Suppressor macrophage treated with lipopolysaccharide for 1 hour (primary cell): Measurements from ENCODE around the gene MYL4.
A peak's percentile ranks its signal among the peaks of the same experiment; 100 is the strongest.
"Not testable (repeated sequence)": the region's sequence is repeated elsewhere in the genome, so short reads cannot be mapped to it uniquely, and the experiment has no call there.

Source experiments
- DNase-seq, 3 donors: peaks; one replicate each; pipeline ENCODE4 v3.0.0-alpha.2; 2020 to 2022

The MYL4 gene

DNA sequence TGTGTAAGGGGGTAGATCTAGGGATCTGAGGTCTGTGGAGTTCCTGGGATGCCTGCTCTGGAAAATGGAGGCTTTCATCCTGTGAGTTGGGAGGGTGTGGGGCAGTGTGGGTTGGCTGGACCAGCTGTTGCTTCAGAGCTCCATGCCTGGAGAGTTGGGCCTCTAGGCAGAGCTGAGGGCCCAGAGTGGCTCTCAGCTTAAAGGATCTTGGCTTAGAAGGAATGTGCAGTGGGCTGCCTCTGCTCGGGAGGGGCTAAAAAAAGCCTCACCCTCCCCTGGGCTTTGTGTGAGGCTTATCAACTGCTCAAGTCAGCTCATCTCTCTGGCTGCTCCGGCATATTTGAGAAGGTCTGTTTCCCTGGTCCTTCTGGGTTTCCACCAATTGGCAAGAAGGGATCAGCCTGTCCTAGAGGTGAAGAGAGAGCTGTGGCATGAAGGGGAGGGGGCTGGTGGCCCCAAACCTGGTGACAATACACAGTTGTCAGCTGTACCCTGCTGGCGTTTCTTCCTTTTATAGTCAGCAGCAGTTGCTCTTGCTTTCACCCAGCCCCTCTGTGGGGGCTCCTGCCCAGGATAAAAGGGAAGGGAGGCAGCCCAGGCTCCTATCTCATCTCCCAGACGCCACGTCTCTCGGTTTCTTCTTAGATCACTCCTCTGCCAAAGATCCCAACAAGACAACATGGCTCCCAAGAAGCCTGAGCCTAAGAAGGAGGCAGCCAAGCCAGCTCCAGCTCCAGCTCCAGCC lies at the start of gene MYL4:
Gene MYL4, plus strand, starts transcription at position 605 of the 745 bp plus-strand sequence. Its CDS starts 75 bp downstream, at position 680.
- no peak for DNase-seq

DNA sequence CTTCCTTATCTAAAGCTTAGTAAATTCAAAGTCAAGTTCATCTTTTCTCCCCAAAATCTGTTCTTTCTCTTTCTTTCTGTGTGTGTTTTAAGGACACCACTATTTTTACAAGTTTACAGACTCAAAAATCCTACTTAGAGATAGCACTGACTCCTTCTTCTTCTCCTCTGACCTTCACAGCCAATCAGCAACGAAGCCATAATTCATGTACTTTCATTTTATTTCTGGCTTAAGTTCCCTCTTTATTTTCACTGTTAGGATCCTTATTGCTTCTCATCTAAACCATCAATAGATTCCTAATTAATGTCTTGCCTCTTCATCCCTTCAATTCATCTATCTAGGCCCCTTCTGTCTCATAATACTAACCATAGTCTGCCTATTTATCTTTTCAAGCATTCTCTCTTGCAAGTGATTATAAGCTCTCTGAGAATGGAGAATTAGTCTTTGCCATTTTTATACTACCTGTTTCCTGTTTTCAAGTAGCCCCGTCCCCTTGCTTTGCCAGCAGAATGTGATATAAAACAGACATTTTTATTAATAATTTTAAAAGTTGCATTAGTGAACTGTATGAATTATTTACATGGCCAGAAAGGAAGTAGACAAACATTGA lies 47.0 kb upstream of the MYL4 start:
- peak; percentile 6 to 19 (median 15) for DNase-seq

DNA sequence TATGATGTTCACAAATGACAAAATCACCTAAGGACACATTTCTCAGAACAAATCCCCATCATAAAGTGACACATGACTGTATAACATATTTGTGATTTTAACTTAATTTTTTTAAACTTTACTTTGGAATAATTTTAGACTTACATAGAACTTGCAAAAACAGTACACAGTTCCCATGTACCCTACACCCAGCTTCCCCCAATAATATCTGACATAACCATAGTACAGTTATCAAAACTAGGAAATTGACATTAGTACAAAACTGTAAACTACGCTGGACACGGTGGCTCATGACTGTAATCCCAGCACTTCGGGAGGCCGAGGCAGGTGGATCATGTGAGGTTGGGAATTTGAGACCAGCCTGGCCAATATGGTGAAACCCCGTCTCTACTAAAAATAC lies 44.9 kb upstream of the MYL4 start:
- no peak for DNase-seq

DNA sequence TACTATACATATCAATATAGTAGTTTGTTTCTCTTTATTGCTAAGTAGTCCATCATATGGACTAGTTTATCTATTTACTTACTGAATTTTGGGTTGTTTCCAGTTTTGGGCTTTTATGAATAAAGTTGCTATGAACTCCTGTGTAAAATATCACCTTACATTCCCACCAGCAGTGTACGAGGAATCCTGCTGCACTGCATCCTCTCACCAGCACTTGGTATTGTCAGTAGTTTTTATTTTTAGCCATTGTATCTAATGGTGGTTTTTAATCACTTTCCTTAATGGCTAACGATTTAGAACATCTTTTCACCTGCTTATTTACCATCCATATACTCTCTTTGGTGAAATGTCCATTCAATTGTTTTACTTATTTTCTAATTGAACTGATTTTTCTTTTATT lies 44.0 kb upstream of the MYL4 start:
- no peak for DNase-seq

DNA sequence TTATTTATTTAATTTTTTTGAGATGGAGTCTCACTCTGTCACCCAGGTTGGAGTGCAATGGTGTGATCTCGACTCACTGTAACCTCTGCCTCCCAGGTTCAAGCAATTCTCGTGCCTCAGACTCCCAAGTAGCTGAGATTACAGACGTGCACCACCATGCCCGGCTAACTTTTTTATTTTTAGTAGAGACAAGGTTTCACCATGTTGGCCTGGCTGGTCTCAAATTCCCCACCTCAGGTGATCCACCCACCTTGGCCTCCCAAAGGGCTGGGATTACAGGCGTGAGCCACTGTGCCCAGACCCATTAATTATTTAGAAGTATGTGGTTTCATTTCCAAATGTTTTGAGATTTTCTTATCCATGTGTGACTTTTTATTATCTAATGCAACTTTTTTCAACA lies 42.3 kb upstream of the MYL4 start:
- DNase-seq: not testable (repeated sequence)

DNA sequence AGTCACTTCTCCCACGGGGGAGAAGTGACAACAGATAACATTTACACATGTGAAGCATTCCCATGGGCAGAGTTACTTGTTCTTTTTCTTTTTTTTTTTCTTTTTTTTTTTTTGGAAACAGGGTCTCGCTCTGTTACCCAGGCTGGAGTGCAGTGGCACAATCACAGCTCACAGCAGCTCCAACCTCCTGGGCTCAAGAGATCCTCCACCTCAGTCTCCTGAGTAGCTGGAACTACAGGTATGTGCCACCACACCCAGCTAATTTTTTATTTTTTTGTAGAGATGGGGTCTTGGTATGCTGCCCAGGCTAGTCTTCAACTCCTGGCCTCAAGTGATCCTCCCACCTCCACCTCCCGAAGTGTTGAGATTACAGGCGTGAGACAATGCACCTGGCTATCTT lies 40.3 kb upstream of the MYL4 start:
- not testable (repeated sequence) for DNase-seq

DNA sequence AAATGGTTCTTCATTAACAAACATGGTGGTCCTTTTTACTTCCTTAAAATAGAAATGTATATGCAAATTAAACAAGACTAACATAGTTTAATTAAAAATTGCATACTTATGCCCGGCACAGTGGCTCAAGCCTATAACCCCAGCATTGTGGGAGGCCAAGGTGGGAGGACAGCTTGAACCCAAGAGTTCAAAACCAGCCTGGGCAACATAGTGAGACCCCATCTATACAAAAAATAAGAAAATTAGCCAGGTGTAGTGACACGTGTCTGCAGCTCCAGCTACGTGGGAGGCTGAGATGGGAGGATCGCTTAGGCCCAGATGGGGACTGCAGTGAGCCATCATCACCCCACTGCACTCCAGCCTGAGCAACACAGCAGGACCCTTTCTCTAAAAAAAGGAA lies 38.4 kb upstream of the MYL4 start:
- DNase-seq: no peak

DNA sequence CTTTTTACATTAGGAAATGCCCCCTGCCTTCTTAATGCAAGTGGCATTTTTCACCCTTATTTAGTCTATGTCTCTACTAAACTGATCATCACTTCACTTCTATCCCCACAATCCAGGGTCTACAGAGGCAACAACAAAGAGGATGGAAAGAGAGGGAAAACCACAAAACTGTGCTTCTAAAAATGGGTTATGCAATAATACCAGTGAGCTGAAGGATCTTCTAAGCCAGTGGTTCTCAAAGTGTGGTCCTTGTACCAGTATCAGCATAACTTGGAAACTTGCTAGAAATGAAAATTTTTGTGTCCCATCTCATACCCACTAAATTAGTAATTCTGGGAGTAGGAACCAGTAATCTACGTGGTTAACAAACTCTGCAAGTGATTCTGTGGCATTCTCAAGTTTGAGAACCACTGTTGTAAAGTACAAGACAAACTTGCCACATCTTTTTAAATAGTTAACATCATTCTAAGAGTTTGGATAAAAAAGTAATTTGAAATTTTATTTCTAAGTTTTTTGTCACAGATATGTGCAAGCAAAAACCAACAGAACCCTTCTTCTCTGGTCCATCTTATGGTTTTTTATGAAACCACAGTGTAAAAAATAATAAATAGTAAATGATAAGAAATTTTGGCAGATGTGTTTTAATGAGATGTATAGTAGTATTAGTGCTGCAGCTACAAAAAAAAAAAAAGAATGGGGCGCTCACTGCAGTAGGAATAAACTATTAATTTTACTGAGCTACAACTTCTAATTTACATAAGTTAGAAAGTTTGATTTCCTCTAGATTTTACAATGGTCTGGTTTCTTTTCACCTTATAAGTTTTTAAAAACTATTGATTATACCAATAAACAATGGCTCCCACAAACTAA lies 36.2 kb upstream of the MYL4 start:
- DNase-seq: no peak

DNA sequence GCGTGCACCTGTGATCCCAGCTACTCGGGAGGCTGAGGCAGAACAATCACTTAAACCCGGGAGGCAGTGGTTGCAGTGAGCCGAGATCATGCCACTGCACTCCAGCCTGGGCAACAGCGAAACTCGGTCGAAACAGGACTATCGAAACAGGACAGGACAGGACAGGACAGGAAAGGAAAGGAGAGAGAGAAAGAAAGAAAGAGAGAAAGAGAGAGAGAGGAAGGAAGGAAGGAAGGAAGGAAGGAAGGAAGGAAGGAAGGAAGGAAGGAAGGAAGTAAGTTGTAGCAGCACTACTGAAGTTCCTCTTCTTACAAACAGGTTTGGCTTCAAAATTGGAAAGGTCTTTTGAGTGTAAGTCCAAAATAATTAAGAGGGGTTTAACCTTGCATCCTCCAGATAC lies 34.3 kb upstream of the MYL4 start:
- not testable (repeated sequence) for DNase-seq

DNA sequence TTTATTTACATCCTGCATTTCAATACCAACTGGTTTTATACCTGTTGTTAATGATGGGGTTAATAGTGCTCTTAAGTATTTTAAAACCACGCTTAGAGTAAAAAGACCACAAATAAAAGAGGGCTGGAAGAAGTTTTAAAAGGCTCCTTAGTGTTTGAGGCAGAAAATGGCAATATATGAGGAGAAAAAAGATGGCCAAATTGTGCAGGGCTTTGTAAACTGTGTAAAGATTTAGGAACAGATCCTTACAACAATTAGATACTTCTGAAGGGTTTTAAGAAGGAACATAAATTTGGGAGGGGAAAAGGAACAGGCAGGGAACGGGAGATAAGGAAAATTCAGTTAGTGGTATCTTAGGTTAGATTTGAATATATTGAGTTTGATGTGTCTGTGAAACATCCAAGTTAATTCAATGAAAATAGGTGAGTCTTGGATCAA lies 32.7 kb upstream of the MYL4 start:
- DNase-seq: no peak

DNA sequence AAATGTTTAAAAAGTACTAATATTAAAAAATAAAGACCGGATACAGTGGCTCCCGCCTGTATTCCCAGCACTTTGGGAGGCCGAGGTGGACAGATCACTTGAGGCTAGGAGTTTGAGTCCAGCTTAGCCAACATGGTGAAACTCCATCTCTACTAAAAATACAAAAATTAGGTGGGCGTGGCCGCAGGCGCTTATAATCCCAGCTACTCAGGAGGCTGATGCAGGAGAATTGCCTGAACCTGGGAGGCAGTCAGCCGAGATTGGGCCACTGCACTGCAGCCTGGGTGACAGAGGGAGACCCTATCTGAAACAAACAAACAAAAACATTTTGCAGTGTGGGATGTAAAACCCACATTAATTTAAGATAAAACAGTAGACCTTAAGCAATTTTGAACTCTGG lies 31.9 kb upstream of the MYL4 start:
- no peak for DNase-seq

DNA sequence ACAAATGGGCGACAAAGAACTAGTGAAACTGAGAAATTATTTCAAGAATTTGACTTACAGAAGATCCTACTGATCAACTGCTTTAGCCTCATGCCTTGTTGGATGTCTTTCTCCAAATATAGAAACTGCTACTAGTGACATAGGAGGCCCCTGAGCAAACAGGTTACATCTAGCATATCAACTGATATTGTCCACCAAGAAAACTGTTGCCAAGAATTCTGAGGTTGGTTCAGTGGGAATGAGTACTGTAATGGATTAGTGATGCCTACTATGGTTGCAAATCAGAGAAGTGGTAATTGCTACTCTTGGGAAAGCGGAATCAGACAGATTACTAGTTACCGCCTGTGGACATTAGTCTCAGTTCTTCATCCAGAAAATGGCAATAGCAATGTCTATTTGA lies 30.0 kb upstream of the MYL4 start:
- no peak for DNase-seq

DNA sequence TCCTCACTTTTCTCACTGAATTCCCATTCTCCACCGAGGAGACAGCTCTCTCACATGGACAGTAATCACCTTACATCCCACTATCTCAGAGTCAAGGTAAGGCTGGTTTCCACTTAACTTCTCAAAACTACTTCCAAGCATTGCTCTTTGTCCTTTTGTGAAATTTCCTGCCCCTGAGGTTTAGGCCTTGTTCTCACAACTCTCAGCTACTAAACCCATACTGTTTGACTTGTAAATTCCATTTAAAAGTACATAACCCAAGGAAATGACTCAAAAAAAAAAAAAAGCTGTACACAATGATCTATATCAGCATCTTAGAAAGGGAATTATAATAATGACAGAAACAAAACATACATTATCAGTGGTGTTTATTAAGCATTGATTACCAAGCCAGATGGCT lies 28.8 kb upstream of the MYL4 start:
- no peak for DNase-seq

DNA sequence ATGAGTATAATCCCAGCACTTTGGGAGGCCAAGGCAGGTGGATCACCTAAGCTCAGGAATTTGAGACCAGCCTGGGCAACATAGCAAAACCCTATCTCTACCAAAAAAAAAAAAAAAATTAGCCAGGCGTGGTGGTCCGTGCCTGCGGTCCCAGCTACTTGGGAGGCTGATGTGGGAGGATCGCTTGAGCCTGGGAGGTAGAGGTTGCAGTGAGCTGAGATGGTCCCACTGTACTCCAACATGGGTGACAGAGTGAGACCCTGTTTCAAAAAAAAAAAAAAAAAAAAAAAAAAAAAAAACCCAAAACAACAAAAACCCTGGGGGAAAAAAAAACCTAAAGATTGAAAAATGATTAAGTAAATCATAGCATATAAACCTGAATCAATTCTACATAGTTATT lies 28.2 kb upstream of the MYL4 start:
- DNase-seq: not testable (repeated sequence)

DNA sequence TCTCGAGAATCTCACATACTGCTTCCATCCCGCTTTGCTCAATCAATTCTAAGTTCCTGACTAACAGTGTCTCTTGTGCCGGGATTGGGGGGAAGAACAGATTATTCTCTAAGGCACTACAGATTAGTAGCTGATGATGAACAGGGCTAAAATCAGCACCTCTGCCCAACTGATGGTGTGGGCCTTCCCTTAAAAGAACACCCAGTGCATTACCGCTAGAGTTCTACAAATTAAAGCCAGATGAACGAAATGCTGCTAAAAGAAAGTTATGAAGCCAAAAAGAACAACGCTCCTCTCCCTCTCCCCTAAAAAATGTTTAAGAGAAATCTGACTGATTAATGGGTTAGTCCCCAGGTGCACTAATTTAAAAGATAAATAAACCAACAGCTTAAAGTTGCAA lies 24.5 kb upstream of the MYL4 start:
- DNase-seq: no peak

DNA sequence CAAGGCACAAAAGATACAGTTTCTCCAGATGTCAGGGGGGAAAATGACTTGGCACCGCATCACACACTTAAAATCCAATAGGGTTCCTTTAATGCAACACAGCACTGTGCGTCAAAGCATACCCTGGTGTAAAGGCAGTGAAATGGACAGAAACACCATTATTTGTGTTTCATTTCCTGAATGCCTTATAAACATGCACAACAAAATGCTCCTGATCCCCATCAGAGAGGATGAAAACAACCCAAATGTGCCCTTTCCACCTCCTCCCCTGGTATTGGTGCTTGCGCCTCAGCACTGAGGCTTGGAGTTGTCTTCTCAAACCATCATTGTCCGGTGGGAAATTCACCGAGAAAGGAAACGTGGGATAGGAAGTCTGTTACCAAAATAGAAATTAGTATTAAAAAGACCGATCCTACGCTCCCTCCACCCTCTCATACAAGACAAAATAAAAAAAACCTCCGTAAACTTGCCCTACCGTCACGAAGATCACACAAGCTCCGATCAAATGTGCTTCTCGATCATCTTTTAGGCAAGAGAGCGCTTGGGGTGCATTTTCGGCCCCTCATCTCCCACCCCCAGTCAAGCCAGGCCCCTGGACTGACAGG lies 20.8 kb upstream of the MYL4 start:
- DNase-seq: peak; percentile 48 to 76 (median 59)

DNA sequence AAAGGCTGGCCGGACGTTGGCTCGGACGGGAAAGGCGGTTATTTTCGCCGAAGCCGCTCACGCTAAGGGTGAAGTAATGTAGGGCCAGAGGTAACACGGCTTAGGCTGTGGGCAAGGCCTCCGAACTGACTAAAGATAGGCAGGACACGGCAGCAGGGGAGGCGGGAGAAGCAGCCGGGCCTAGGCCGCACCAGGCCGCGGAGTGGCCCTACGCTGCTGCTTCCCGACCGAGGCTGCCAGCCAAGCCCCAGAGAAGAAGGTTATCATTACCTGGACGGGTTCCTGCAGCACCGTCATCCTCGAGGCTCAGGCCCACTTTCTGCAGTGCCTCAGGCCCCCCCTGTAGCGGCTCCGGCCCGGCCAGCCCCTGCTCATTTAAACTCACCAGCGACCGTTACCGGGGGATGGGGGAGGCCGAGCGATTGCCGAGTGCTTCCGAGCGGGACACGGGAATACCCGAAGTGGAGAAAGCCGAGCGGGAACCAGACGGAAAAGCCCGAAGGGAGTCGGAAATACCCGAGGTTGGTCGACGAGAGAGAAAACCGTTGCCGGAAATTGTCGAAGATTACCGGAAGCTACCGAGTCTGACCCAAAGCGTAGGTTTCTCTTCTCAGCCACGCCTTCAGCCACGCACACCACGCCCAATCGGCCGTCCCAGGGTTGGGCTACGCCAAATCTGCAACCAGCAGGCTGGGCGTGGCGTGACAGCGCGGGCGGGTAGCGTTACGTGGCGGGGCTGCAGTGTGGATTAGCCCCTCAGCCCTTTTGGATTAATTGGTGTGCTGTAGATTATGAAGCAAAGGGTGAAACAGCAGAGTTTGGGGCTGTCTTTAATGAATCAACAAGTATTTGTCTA lies 20.0 kb upstream of the MYL4 start, which contains the start of gene CDC27:
Gene CDC27, minus strand, starts transcription at position 420 of the 856 bp plus-strand sequence. Its CDS starts 123 bp downstream, at position 297.
- DNase-seq: peak; percentile 99 to 100 (median 100)

DNA sequence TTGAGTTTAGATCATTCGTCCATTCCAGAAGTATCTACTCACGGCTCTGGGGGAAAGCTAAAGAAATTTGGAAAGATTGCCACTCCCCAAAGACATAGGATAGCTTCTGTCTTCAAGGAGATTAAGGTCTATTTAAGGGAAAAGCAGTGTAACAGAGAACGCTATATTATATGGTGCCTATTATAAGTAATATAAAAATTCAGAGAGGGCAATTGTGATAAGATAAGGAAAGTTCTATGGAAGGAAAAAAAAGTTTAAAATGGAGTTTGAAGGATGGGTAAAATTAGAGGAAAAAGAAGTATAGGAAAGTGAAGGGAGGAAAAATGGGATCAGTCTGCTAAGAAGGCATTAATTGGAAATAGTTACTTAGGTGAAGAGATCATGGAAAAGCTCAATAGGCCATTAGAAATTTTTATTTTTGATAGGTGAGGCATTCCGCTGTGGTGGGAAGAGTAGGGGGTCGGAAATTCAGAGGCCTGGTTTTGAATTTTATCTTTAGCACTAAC lies 19.4 kb upstream of the MYL4 start:
- no peak for DNase-seq

DNA sequence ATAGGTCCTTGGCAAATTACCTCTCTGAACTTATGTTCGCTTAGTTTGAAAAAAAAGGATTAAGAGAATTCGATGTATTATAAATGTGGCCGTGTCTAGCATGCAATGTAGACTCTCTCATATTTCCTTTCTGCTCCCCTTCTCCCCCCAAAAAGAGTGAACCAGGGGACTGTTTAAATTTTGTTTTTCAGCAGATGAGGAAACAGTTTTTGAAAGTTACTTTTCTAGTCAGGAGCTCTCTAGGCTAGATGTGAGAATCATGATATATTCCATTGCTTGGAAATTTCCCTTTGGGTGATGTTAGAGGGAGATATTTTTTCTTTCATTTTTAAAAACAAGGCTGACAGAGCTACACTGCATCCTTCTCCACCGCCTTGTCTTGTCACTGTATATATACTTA lies 18.9 kb upstream of the MYL4 start:
- no peak for DNase-seq

DNA sequence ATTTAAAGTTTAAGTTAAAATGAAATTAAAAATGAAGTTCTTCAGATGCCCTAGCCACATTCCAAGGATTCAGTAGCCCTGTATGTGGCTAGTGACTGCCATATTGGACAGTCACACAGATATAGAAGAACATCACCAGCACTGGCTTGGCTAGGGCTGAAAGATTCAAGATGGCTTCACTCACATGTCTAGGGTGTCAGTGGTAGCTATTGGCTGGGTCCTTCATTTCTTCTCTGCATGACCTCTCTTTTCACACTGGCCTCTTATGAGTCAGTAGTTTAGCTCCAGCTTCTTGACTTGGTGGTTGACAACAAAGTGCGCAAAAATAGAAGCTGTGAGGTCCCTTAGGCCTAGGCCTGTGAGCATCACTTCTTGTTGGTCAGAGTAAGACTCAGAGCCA lies 18.4 kb upstream of the MYL4 start:
- no peak for DNase-seq

DNA sequence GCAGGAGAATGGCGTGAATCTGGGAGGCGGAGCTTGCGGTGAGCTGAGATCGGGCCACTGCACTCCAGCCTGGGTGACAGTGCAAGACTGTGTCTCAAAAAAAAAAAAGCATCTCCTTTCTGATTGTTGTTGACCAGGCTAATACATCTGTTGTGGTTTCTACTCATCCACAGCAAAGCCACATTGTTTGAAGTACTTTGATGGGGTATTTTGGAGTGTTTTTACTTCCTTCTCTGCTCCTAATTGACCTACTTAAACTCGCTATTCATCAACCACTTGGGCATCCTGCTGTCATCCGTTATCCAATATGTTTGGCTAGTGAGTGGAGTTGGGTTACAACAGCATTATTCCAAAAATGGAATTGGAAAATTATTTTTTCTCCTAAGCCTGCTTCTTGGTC lies 16.6 kb upstream of the MYL4 start:
- DNase-seq: peak in 2 of 3 donors; percentile 22 to 40
